Body of pancreas (tissue), 4 donors: ENCODE results near the gene TMEM150B. TPM values are rescaled to one million over a fixed set of nuclear protein-coding genes. Genes with fewer than 3 reads are reported as not detected.

Source experiments
- ATAC-seq: fragments of 150-250 bp; one replicate; pipeline ENCODE4 v1.9.1; 2016
- DNase-seq, 4 donors: peaks; one replicate each; pipeline ENCODE4 v3.0.0-alpha.2; 2019
- H3K27ac ChIP-seq, 4 donors: fragments of 200-600 bp; sonication (generic); 1 replicate in 3 of 4; 2 replicates in 1 of 4; pipeline versions ENCODE4 v1.5.1 to v1.6.1; 2016 to 2019; ENCODE audit warnings: mild to moderate bottlenecking in 1 of 4, mixed read lengths in 1 of 4, moderate library complexity in 1 of 4
- H3K27me3 ChIP-seq, 2 donors: fragments of 200-600 bp; sonication (generic); one replicate each; pipeline ENCODE4 v1.6.0; 2016; ENCODE audit warnings: mild to moderate bottlenecking in 1 of 2
- H3K36me3 ChIP-seq, 2 donors: fragments of 200-600 bp; sonication (generic); replicated peaks in 1 of 2; 2 replicates each; pipeline ENCODE4 v1.5.1; 2016; ENCODE audit warnings: low read depth in 2 of 2; ENCODE audit not compliant: insufficient read depth in 1 of 2
- H3K4me1 ChIP-seq: fragments of 200-600 bp; sonication (generic); one replicate; pipeline ENCODE4 v1.6.0; 2016
- H3K4me3 ChIP-seq, 2 donors: fragments of 200-600 bp; sonication (generic); 1 replicate in 1 of 2; 2 replicates in 1 of 2; pipeline ENCODE4 v1.5.1; 2016 to 2019
- H3K9me3 ChIP-seq, 3 donors: fragments of 200-600 bp; sonication (generic); 1 replicate in 2 of 3; 2 replicates in 1 of 3; pipeline ENCODE4 v1.5.1; 2016
- POLR2A ChIP-seq, 3 donors: fragments of 450-650 bp; IDR thresholded peaks; one replicate each; pipeline ENCODE4 v1.6.1; 2016; ENCODE audit warnings: antibody characterized with exemption in 3 of 3, mild to moderate bottlenecking in 2 of 3
- WGBS, 2 donors: methylation state at CpG; one replicate each; pipeline ENCODE4 v1.1.5; 2017; 5-methylcytosine and 5-hydroxymethylcytosine counted together
- intact Hi-C: fragments of 100-400 bp; cut with DNase I; formaldehyde crosslinking; loops from one replicate; pipeline ENCODE4 v1.15.1; 2023
- total RNA-seq, 2 donors: library from RNA; depleted of rRNA; stranded (reverse); fragments of >200 nt; gene quantifications; one replicate each; pipeline ENCODE4 v1.1.0, GENCODE V29; 2016
- TF ChIP-seq, protein P1 (sequence below), 7 experiments: fragments of 450-650 bp in 4 of 7; fragments of 200-600 bp in 3 of 7; sonication (generic) in 3 of 7; IDR thresholded peaks; one replicate each; pipeline ENCODE4 v1.5.1; 2016 to 2019; ENCODE audit warnings: antibody characterized with exemption in 7 of 7

The TMEM150B gene
- total RNA-seq, 2 donors from 2014 or later, result 1.0 TPM; not detected in 1

GRCh38 chr19:55312621-55313512, 12.3 kb downstream of the TMEM150B start:
- no peaks in the 10 kb centered on the region for H3K9me3 ChIP-seq
- no peak for ATAC-seq
- no peaks in the 10 kb centered on the region for H3K36me3 ChIP-seq
- DNase-seq, result no peak
- WGBS, 2 donors, result 84 to 87% methylated on average over 27 to 43 of the region's 47 CpGs
- no peaks in the 10 kb centered on the region for H3K27me3 ChIP-seq
- intact Hi-C loops, result no loop called here
- H3K27ac ChIP-seq, result no peak overlapping the region
- TF ChIP-seq POLR2A (IDR thresholded peaks at IDR 0.05), result no peak
- TF ChIP-seq, protein P1, sequence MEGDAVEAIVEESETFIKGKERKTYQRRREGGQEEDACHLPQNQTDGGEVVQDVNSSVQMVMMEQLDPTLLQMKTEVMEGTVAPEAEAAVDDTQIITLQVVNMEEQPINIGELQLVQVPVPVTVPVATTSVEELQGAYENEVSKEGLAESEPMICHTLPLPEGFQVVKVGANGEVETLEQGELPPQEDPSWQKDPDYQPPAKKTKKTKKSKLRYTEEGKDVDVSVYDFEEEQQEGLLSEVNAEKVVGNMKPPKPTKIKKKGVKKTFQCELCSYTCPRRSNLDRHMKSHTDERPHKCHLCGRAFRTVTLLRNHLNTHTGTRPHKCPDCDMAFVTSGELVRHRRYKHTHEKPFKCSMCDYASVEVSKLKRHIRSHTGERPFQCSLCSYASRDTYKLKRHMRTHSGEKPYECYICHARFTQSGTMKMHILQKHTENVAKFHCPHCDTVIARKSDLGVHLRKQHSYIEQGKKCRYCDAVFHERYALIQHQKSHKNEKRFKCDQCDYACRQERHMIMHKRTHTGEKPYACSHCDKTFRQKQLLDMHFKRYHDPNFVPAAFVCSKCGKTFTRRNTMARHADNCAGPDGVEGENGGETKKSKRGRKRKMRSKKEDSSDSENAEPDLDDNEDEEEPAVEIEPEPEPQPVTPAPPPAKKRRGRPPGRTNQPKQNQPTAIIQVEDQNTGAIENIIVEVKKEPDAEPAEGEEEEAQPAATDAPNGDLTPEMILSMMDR (IDR thresholded peaks at IDR 0.05), result no peak
- H3K4me3 ChIP-seq, result no peak overlapping the region
- H3K4me1 ChIP-seq, result no peaks in the 10 kb centered on the region

- Histone ChIP-seq H3K27ac (no peak overlapping the region), H3K4me3 (no peak overlapping the region), H3K9me3 (no peaks in the 10 kb centered on the region), H3K36me3 (no peaks in the 10 kb centered on the region), H3K27me3 (no peaks in the 10 kb centered on the region), H3K4me1 (no peaks in the 10 kb centered on the region)
- TF ChIP-seq, protein P1 (IDR thresholded peaks at IDR 0.05), result no peak
- no peak for TF ChIP-seq POLR2A (IDR thresholded peaks at IDR 0.05)
- ATAC-seq (no peak), DNase-seq (no peak)
- WGBS, 2 donors, result 71 to 92% methylated on average over 2 to 17 of the region's 18 CpGs
- intact Hi-C loops, result no loop called here
These were observed 13.3 kb downstream of the TMEM150B start for GRCh38 chr19:55311797-55312196.

- Histone ChIP-seq H3K9me3 (no peaks in the 10 kb centered on the region), H3K4me1 (no peaks in the 10 kb centered on the region), H3K4me3 (no peak overlapping the region), H3K36me3 (no peaks in the 10 kb centered on the region), H3K27ac (no peak overlapping the region), H3K27me3 (no peaks in the 10 kb centered on the region)
- DNase-seq (no peak), ATAC-seq (no peak)
- intact Hi-C loops, result no loop called here
- WGBS, 2 donors, result 60 to 80% methylated on average over 4 to 9 of the region's 9 CpGs
- TF ChIP-seq, protein P1 (IDR thresholded peaks at IDR 0.05), result no peak
- no peak for TF ChIP-seq POLR2A (IDR thresholded peaks at IDR 0.05)
These were observed 13.7 kb downstream of the TMEM150B start for GRCh38 chr19:55311397-55311796.

- H3K27ac ChIP-seq, result no peak overlapping the region
- no peaks in the 10 kb centered on the region for H3K9me3 ChIP-seq
- WGBS, 2 donors, result 64 to 69% methylated on average over 7 of the region's 7 CpGs
- H3K4me1 ChIP-seq, result no peaks in the 10 kb centered on the region
- H3K27me3 ChIP-seq, result no peaks in the 10 kb centered on the region
- TF ChIP-seq POLR2A (IDR thresholded peaks at IDR 0.05), result no peak
- TF ChIP-seq, protein P1 (IDR thresholded peaks at IDR 0.05), result no peak
- no peaks in the 10 kb centered on the region for H3K36me3 ChIP-seq
- ATAC-seq, result no peak
- no peak overlapping the region for H3K4me3 ChIP-seq
- DNase-seq, result no peak
- intact Hi-C loops, result no loop called here
These were observed 14.6 kb downstream of the TMEM150B start for GRCh38 chr19:55310498-55310897.
